HUES64 (cell line): Measurements from ENCODE around the gene TNPO3.
"Not testable (repeated sequence)": the region's sequence is repeated elsewhere in the genome, so short reads cannot be mapped to it uniquely, and the experiment has no call there.

Source experiments
- H3K27ac ChIP-seq: 2 replicates; pipeline ENCODE4 v1.7.0; 2013; ENCODE audit warnings: low read depth, low read length, inconsistent platforms
- H3K27me3 ChIP-seq: 2 replicates; pipeline ENCODE4 v1.6.1; 2013; ENCODE audit warnings: mild to moderate bottlenecking, low read length; ENCODE audit not compliant: insufficient read depth
- H3K36me3 ChIP-seq: 2 replicates; pipeline ENCODE4 v1.6.1; 2013; ENCODE audit warnings: mild to moderate bottlenecking, low read length; ENCODE audit not compliant: insufficient read depth
- H3K4me1 ChIP-seq: 2 replicates; pipeline ENCODE4 v1.6.1; 2013; ENCODE audit warnings: mild to moderate bottlenecking, low read length, moderate library complexity; ENCODE audit not compliant: insufficient read depth
- H3K4me3 ChIP-seq: 2 replicates; pipeline ENCODE4 v1.5.1; 2013; ENCODE audit warnings: mild to moderate bottlenecking, low read length, moderate library complexity
- H3K9ac ChIP-seq: 2 replicates; pipeline ENCODE4 v1.6.1; 2013; ENCODE audit warnings: mild to moderate bottlenecking, low read depth, low read length
- H3K9me3 ChIP-seq: 2 replicates; pipeline ENCODE4 v1.6.1; 2013; ENCODE audit warnings: low read depth, low read length; ENCODE audit not compliant: insufficient read depth
- WGBS: fragments of 150-250, 120-280 bp; methylation state at CpG from one replicate; pipeline ENCODE4 v1.1.7; 2013; ENCODE audit warnings: missing lambda C conversion rate; 5-methylcytosine and 5-hydroxymethylcytosine counted together

The TNPO3 gene

GRCh38 chr7:129041142-129042085 is 13.5 kb downstream of the TNPO3 start:
- H3K36me3 ChIP-seq = peaks cover 16% of the 10 kb centered on the region

GRCh38 chr7:129038468-129038867 is 16.4 kb downstream of the TNPO3 start:
- WGBS = 100% methylated on average over 2 of the region's 2 CpGs
- H3K36me3 ChIP-seq = peaks cover 34% of the 10 kb centered on the region
- peaks cover 32% of the 10 kb centered on the region for H3K4me1 ChIP-seq
- not testable (repeated sequence) for H3K27ac ChIP-seq, H3K27me3 ChIP-seq, H3K9me3 ChIP-seq, H3K4me3 ChIP-seq, H3K9ac ChIP-seq

More at GRCh38 chr7:129041142-129042085, 13.5 kb downstream of the TNPO3 start:
- Histone ChIP-seq H3K4me3 (no peak overlapping the region), H3K4me1 (peaks cover 32% of the 10 kb centered on the region), H3K9ac (no peak overlapping the region; the same call in 1 of the 2 replicates), H3K9me3 (no peaks in the 10 kb centered on the region), H3K27me3 (no peaks in the 10 kb centered on the region), H3K27ac (peak overlapping the region; percentile 60; the same call in 1 of the 2 replicates)
- 85% methylated on average over 3 of the region's 3 CpGs for WGBS

DNA sequence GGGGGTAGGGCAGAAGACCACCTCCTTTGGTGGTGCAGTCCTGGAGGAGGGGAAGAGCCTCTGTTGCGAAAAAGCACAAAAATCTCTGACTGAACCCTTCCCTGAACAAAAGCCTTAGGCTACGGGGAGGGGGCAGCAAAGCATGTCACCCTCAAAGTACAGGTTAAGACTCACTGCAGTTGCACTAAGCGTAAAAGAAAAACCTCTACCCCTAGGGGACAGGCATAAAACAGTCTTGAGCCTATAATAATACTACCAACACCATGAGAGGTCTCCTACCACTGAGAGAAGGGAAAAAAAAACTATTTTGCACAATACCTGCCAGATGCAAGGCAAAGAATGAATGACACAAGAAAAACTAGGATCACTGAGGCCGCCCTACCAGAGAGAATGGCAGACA is 17.3 kb downstream of the TNPO3 start:
- Histone ChIP-seq H3K27me3 (no peaks in the 10 kb centered on the region), H3K4me3 (no peak overlapping the region), H3K36me3 (peaks cover 40% of the 10 kb centered on the region), H3K27ac (peak overlapping the region; percentile 51; the same call in 1 of the 2 replicates), H3K4me1 (peaks cover 30% of the 10 kb centered on the region), H3K9me3 (no peaks in the 10 kb centered on the region), H3K9ac (0 out of 2 replicates have a peak overlapping the region, but pooled peaks have one; percentile 33)
- 73% methylated on average over 4 of the region's 4 CpGs for WGBS

DNA sequence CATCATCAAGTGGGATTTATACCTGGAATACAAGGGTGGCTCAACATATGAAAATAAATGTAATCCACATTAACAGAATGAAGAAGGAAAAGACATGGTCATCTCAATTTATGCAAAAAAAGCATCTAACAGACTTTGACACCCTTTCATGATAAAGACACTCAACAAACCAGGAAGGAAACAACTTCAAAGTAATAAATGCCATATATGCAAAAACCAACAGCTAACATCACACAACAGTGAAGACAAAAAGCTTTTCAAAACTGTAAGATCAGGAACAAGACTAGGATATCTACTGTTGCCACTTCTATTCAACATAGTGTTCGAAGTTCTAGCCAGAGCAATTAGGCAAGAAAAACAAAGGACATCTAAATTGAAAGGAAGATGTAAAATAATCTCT is 22.9 kb downstream of the TNPO3 start:
- Histone ChIP-seq H3K4me1 (peaks cover 5% of the 10 kb centered on the region), H3K36me3 (peaks cover 43% of the 10 kb centered on the region)

GRCh38 chr7:129030440-129030839 is 24.5 kb downstream of the TNPO3 start:
- Histone ChIP-seq H3K9me3 (no peaks in the 10 kb centered on the region), H3K27ac (no peak overlapping the region), H3K9ac (no peak overlapping the region), H3K4me1 (no peaks in the 10 kb centered on the region), H3K36me3 (peaks cover 36% of the 10 kb centered on the region), H3K27me3 (no peaks in the 10 kb centered on the region), H3K4me3 (no peak overlapping the region)
- 93% methylated on average over 2 of the region's 3 CpGs for WGBS

More for the DNA sequence above, 22.9 kb downstream of the TNPO3 start:
- H3K27ac ChIP-seq = no peak overlapping the region
- H3K27me3 ChIP-seq = no peaks in the 10 kb centered on the region
- no peak overlapping the region for H3K9ac ChIP-seq
- 85% methylated on average over 1 of the region's 1 CpG for WGBS
- H3K4me3 ChIP-seq = no peak overlapping the region
- H3K9me3 ChIP-seq = no peaks in the 10 kb centered on the region

- 82% methylated on average over 2 of the region's 3 CpGs for WGBS
- Histone ChIP-seq H3K4me3 (no peak overlapping the region), H3K27ac (peak overlapping the region; percentile 44), H3K4me1 (peaks cover 12% of the 10 kb centered on the region), H3K9ac (no peak overlapping the region), H3K27me3 (no peaks in the 10 kb centered on the region), H3K9me3 (no peaks in the 10 kb centered on the region), H3K36me3 (peaks cover 6% of the 10 kb centered on the region; the same call in 1 of the 2 replicates)
Observed at GRCh38 chr7:129024125-129024524, 30.8 kb downstream of the TNPO3 start.

DNA sequence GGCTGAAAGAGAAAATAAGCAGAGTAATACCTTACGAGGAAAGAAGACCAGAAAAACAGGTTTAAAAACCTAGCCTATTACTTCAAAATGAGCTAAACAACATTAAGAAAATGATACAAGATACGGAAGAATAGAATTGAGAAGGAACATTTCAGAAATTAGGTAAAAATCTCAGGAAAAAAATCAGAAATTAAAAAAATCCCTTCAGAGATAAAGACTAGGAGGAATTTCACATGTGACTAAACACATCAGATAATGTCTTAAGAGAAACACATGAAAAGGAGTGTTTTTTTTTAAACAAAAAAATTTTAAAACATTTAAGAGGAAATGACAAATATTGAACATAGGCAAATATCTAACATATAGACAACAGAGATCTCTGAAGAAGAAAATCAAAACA is 33.3 kb downstream of the TNPO3 start:
- 100% methylated on average over 1 of the region's 2 CpGs for WGBS
- Histone ChIP-seq H3K4me3 (no peak overlapping the region), H3K9ac (no peak overlapping the region), H3K36me3 (peaks cover 15% of the 10 kb centered on the region), H3K27ac (no peak overlapping the region), H3K9me3 (no peaks in the 10 kb centered on the region), H3K27me3 (no peaks in the 10 kb centered on the region), H3K4me1 (peaks cover 12% of the 10 kb centered on the region)

- Histone ChIP-seq H3K4me1 (no peaks in the 10 kb centered on the region), H3K27me3 (no peaks in the 10 kb centered on the region), H3K9me3 (no peaks in the 10 kb centered on the region), H3K27ac (no peak overlapping the region), H3K4me3 (no peak overlapping the region), H3K36me3 (peaks cover 51% of the 10 kb centered on the region), H3K9ac (no peak overlapping the region)
- WGBS = 97% methylated on average over 4 of the region's 4 CpGs
Observed at GRCh38 chr7:129017933-129018538, 36.9 kb downstream of the TNPO3 start.

- Histone ChIP-seq H3K4me3 (no peak overlapping the region), H3K27me3 (no peaks in the 10 kb centered on the region), H3K9me3 (no peaks in the 10 kb centered on the region), H3K4me1 (no peaks in the 10 kb centered on the region), H3K27ac (no peak overlapping the region), H3K36me3 (peaks cover 59% of the 10 kb centered on the region), H3K9ac (no peak overlapping the region)
- WGBS = 94% methylated on average over 2 of the region's 2 CpGs
Observed at GRCh38 chr7:129017264-129017663, 37.6 kb downstream of the TNPO3 start.

- Histone ChIP-seq H3K4me3 (no peak overlapping the region), H3K27ac (no peak overlapping the region), H3K9ac (no peak overlapping the region), H3K36me3 (peaks cover 78% of the 10 kb centered on the region), H3K27me3 (no peaks in the 10 kb centered on the region), H3K4me1 (no peaks in the 10 kb centered on the region), H3K9me3 (no peaks in the 10 kb centered on the region)
- 95% methylated on average over 5 of the region's 6 CpGs for WGBS
Observed at GRCh38 chr7:129014501-129015101, 40.3 kb downstream of the TNPO3 start.
